ENCODE results near the gene E2F7. TPM values are rescaled to one million over a fixed set of nuclear protein-coding genes. Genes with fewer than 3 reads are reported as not detected.

E2F7 gene
- total RNA-seq, 1 donor from 2014 or later: 7.3 TPM

DNA sequence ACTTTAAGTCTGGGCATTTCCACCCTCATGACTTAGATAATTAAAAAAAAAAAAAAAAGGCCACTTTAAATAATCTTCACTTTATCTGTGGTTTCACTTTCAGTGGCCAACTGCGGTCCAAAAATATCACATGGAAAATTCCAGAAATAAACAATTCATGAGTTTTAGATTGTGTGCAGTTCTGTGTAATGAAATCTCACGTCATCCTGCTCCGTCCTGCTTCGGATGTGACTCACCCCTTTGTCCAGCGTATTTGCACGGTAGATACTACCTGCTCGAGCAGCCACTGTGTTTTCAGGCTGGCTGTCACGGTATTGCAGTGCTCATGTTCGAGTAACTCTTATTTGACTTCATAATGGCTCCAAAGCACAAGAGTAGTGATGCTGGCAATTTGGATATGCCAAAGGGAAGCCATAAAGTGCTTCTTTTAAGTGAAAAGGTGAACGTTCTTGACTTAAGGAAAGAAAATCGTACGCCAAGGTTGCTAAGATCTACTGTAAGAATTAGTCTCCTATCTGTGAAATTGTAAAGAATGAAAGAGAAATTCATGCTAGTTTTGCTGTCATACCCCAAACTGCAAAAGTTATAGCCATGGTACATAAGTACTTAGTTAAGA lies 2.4 kb downstream of the E2F7 start:
- DNase-seq (ENCODE audit: low read depth): peak; percentile 48

DNA sequence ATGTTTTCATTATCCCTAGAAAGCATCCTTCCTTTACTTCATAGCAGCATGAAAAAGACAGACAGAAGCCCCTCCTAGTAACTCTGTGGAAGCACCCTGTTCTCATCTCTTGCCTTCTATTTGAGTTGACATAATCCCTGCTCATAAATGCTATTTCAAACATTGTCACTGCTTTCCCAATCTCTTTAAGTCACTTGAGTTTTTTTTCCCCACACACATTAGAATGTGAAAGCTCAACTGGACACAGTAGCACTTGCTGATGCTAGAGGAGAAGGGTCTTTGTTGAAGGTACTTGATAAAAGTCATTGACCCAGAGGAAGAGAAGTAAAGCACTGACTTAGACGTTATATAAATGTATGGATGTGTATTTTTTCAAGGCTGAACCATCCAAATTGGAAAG lies 3.0 kb downstream of the E2F7 start:
- no peak for DNase-seq (ENCODE audit: low read depth)

DNA sequence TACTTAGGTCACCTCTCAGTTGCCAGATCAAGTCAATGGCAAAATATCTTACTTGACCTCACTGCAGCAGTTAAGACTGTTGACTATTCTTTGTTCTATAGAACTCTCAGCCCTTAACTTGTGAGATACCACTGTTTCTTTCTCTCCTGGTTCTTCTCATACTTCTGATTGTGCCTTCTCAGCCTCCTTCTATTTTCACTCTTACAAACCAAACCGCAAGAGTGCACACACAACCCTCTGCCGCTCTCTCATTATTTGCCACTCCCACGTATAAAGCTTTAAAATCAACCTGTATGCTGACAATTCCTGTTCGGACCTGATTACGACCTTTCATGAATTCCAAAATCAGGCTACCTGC lies 4.5 kb downstream of the E2F7 start:
- DNase-seq (ENCODE audit: low read depth): no peak

DNA sequence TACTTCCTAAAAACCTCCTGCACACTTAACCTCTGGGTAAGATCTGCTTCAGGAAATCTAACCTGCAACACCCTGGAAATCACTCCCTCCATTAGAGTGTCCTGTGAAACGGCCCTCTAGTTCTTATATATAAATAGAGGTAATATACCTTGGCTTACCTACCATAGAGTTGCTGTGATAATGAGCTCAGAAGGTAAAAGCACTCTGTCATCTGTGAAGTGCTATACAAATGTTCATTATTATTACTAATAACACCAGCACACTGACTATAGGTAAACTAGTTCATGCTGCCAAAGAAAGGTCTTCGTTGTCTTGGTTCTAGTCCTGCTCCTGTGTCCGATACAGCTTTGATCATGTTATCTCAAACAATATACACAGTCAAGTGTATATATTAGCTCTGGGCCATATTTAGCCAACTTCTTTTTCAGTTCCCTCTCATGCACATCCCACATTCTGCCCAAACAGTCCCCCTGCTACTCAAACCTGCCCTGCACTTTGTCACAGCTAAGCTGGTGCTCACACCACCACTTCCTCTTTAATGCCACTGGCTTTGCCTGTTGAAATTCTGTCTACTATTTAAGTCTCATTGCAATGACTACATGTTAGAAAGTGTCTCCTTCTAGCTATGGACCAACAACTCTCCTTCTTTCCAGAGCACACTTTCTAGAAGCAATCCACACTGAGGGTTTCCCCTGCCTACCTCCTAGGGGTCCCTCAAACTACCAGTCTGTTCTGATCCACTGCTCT lies 5.1 kb downstream of the E2F7 start:
- DNase-seq (ENCODE audit: low read depth): no peak

DNA sequence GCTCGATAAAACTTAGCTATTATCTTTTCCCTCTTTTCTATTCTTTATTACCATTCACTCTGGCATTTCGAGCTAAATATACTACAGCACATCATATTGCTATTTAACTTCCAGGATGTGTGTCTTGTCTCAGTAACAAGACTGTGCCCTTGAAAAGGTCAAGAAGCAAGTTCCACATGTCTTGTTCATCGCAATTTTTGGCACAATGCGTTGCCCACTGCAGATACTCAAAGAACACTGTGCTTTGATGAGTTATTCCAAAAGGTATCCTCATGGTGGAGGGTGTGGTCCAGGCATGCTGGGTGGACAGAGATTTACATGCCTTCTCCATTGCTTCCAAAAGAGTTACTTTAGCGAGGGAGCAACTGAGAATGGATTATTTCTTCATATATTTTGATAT lies 6.6 kb downstream of the E2F7 start:
- peak; percentile 45 for DNase-seq (ENCODE audit: low read depth)

DNA sequence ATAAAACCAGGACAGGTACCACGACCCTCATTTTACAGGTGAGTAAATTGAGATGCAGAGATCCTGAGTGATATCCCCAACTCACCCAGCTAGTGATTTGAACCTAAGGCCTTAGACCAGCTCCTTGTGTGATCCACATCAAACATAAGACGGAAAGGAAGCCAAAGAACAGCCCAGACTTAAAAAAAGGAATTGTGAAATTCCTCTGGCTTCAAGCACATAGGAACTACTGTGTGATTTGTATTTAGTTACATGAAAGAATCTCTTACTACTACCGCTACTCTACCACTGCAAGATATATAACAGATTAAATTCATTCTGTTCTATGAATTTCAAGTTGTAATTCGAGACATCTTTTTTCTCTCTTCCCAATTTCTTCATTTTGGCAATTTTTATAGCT lies 10.5 kb downstream of the E2F7 start:
- DNase-seq (ENCODE audit: low read depth): no peak

DNA sequence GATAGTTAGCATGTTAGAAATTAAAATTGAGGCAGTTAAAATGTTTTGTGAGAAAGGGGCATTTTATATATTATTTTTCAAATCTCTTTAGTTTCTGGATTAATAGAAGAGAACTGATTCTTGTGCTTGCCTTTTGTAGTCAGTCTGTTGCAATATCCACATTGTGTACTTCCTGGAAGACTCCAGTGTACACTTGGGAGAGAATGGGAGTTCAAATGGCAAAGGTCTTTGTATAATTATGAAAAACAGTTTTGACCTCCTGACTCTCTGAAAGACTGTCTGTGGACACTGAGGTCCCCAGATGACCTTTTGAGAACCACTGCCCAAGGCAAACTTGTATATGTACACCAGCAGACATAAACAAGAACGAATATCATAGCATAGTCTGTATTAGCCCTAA lies 12.1 kb downstream of the E2F7 start:
- DNase-seq (ENCODE audit: low read depth): no peak

DNA sequence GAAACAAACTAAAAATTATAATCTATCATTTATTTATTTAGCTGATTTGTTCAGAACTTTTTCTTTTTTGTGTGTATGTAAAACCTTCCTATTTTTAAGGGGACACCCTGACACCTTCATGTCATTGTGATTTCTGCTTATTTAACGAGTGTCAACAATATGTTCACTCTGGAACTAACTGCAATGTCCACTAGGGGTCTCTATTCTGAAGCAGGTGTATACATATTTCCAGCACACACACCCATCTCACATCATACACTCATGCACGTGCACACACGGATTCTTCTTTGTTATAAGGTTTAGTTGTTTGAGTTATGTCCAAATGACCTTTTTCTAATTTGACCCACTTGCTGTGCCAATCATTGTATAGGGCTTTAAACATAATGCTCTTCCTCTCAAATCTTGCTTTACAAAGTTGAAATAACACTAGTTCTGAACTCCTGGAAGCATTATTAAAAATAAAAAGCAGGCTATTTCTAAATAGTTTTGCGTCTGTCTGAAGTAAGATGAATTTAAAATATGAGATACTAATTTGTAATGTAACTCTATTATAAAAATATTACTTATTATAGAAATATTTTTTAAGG lies 15.5 kb downstream of the E2F7 start:
- peak; percentile 66 for DNase-seq (ENCODE audit: low read depth)

DNA sequence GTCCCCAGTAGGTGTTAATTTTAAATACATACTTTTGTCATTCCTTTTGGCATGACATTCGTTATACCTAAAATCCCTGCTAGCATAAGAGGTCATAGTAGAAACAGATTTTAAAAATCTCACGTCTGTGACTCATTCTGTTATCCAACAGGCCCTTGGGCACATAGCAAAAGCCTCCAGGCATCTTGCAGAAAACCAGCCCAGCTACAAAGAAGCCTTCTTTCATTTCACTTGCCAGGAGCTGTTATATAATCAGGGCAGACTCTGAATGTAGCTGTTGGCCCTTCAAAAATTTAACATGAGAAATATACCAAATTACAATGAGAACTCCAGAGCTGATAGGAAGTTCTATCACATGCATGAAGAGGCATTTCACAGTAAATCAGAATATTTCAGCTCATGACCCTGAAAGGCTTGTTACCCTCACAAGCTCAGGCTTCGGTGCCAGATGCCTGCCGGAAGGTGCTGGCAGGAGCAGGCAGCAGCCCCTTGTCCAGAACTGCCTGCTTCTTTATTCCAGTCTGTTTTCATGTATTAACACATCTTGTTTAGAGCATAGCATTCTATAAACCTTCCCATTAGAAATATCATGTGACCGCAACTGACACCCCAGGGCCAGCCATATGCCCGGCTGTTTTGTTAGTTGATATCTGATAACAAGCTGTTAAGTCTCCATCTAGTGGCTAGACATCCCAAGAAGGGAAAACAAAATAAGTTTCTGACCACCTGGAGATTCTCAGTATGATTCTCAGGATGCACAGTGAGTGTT lies 17.8 kb downstream of the E2F7 start:
- DNase-seq (ENCODE audit: low read depth): no peak

DNA sequence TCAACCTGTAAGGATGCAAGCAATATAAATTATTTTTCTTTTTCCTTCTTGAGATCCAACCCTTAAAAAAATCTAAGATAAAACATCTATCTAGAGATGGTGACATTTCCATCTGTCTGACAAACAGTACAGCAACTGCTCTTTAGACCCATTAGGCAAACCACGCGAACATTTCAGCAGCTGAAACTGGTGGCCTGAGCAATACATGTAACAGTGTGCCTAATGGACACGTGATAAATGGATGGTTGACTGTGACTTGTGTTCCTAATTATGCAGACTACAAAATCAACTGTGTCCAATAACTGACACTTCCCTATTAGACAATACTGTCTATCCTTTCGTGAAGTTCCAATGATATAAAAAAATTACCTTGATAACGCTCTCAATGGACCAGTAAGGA lies 18.9 kb downstream of the E2F7 start:
- peak; percentile 45 for DNase-seq (ENCODE audit: low read depth)

DNA sequence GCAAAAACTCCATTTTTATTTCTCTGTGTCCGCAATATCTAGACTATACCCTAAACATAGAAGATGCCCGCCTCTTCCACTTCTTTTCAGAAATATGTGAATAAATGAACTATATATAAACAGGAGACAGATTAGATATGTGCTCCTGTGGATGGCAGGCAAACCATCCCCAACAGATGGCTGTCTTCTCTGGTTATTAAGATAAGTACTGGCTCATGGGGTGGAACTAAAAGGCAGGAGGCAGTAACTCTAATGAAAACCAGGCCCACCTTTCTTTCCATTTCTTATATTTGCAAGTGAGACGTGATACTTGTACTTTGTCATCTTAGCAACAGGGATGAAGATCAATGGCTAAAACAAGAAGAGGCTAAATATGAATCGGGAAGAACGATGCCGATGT lies 20.2 kb downstream of the E2F7 start:
- DNase-seq (ENCODE audit: low read depth): no peak

DNA sequence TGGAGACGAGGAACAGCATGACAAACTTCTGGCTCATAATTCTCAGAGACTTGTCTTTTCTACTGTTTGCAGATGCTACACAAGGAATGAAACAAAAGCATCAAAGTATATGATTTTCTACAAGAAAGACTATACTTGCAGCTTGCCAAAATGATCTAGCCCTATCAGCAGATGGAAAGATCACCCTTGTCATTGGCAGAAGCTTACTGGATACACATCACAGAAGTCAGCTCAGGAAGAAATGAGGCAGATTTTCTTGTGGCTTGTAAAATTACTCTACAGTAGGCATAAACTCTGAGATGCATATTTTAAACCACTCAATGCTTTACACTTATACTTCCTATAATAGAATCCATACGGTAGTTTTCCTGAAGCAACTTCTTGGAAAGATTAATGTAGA lies 20.6 kb downstream of the E2F7 start:
- DNase-seq (ENCODE audit: low read depth): no peak

DNA sequence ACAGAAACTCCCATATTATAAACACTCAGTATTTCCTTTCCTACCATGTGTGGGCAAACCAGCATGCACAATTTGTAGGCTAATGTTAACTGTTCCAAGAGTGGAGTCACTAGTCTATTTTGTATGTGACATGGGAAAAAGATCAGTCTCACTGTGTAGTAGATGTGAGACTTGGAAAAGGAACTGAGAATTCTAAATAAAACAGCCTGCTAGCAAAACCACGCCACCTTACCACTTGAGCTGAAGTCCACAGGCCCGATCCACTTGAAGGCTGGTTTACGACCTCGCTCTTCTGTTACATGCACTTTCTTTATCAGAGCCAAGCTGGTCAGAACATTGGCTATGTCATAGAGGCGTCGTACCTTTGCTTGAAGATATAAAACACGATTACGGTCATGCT lies 22.5 kb downstream of the E2F7 start:
- no peak for DNase-seq (ENCODE audit: low read depth)

DNA sequence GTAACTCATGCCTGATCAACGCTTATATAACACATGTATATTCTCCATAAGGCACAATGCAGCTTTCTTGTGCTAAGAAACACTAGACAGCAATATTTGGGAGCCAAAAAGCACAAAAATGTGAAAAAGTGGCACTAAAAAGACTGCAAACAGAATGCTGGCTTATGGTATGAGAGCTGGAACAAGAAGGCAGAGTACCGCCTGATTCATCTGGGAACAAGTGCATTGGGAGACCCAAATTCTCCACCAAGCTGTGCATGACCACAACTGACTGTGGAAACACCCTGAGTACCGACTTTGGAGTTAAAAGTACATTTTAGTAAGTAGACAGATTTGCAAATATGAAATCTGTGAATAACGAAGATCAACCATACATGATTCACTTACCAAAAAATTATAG lies 25.1 kb downstream of the E2F7 start:
- no peak for DNase-seq (ENCODE audit: low read depth)

DNA sequence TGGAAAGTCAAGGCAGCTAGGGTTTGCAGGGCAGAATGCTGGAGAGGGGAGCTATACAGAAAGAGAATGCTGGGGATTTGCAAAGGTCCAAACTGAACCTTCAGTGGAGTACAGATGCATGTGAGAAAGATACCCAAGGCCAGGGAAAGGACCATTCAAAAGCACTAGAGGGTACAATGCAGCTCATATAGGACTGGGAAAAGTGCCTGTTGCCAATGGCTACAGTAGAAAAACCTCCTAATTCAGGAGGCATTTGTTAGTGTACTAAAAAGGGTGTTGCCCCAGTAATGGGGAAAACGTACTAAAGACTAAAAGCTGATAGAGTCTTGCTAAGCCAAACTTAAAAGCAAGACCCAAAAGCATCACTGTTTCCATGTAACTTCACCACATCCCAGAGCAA lies 30.1 kb downstream of the E2F7 start:
- DNase-seq (ENCODE audit: low read depth): no peak

DNA sequence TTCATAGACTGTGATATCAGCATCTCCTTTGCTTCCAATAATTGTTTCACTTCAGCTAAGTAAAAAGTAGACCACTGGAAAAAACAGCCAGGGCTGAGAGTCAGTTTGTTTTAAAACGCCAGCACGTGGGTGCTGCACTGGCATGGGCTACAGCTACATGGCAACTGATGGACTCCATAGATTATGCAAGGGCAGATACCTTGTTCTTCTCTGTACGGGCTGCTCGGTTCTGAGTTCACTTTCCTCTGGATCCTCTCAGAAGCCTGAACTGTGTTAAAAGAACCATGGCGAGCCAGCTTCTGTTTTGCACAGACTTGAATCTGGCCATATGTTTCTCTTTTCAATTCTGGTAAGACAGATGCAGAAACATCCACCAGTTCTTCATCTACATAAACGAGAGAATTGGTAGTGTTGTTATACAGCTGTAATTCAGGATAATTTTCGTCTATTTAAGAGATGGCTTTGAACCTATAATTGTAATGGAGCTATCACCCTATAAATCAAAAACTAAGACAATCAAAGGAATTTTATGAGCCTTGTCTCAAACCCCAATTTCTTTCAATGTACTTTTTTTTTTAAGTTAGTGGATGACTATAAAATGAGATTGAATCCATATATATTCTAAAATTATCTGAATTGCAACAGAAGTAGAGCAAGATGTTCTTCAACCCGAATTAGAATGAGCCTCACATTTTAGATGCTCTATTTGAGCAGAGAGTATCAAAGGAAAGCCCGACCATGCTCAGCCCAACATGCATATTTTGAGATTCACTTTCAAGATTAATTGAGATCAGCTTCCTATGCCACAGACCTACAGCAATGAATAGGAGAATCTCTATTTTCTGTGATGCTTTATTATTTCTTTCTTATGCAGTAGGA lies 31.5 kb downstream of the E2F7 start:
- DNase-seq (ENCODE audit: low read depth): no peak

DNA sequence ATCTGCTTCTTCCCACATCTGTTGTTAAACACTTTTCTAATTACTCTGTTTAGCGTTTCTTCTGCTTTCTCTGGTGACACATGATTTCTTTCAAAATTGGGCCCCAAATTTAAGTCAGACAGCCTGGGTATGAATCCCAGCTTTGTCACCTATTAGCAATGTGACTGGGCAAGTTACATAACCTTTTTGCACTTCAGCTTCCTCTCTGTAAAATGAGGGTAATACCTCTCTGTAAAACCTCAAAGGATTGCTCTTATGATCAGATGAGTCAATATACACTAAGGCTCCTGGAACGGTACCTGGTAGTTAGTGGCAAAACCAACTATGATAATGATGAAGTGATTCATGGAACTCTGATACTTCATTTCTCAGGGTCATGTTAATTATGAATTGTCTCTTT lies 33.0 kb downstream of the E2F7 start:
- no peak for DNase-seq (ENCODE audit: low read depth)

DNA sequence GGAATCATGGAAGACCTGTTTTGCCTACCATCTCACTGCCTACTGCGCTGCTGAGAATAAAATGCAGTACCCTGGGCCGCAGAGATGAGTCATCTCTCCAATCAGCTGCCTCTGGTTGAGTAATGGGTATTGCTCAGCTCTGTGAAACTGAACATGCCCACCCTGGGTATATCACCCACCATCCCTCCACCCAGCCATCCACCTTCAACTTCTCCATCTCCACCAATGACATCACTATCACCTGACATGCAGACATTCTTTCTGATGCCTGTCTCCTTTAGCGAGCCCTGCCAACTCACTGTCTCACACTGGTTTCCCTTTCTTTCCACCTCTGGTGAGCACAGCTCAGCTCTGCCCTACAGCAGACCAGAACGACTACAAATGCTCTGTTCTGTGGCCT lies 33.6 kb downstream of the E2F7 start:
- peak; percentile 30 for DNase-seq (ENCODE audit: low read depth)

DNA sequence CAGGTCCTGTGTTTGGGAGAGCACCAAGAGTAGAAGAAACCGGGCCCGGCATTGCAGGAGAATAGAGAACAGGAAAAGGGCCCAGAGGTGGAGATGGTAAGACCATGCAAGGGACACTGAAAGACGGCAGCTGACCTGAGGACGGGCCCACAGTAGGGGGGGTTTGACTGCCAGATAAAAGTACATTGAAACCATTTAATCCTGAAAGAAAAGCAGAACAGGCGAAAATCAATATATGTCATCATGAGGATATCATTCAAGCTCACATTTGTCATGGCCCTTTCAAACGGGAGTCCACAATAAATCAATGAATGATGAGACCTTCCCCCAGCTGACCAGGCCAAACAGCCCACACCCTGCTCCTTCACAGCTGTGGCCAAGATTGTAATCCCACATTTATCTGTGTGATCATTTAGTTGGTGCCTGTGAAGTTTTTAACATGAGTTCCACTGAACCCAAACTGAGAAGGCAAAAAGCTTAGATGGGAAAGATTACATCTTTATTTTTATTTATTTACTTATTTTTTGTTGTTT lies 39.5 kb downstream of the E2F7 start:
- peak; percentile 23 for DNase-seq (ENCODE audit: low read depth)

DNA sequence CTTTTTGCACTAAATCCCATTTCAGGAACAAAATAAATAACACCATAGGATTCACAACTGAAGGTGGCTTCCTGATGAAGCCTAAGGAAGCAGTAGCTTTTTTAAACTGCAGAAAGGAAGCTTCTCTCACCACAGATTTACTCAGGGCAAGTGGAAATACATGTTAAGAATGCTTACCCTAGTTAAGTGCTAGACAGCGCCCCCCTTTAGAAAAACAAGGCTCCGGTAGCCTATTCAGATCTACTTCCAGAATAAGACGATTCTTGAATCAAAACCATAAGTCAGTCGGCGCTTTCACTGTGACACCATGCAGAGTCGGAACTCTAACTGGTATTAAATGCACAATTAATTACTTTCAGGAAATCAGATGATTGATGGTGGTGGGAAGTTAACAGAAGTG lies 41.9 kb downstream of the E2F7 start:
- no peak for DNase-seq (ENCODE audit: low read depth)

DNA sequence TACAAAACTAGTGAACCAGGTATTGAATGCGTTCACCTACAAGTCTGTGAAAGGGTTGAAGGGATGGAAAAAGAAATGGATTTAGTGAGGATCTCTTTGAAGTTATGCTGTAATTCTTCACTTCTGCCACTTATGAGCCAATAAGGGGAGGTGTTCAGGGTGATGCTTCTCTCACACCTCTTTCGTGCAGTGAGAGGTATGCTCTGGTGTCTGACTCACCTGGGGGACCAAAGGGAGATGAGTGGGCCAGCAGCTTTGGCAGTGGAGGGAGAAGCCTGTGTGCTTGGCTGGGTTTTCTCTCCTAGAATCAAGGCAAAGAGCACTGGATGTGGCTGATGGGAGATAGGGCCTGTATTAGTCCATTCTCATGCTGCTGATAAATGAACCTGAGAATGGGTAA lies 45.4 kb downstream of the E2F7 start:
- no peak for DNase-seq (ENCODE audit: low read depth)
